Stimulated activated CD8-positive, alpha-beta memory T cell treated with anti-CD3 and anti-CD28 coated beads, Interleukin-7, amount 100 ng/mL, for 48 hours (primary cell): ENCODE results near the gene GPRC5D.

Source experiments
- DNase-seq, 2 donors: peaks; one replicate each; pipeline ENCODE4 v3.0.0-alpha.2; 2020; ENCODE audit warnings: low read depth in 1 of 2; ENCODE audit errors: extremely low read depth in 1 of 2

Gene GPRC5D

DNA sequence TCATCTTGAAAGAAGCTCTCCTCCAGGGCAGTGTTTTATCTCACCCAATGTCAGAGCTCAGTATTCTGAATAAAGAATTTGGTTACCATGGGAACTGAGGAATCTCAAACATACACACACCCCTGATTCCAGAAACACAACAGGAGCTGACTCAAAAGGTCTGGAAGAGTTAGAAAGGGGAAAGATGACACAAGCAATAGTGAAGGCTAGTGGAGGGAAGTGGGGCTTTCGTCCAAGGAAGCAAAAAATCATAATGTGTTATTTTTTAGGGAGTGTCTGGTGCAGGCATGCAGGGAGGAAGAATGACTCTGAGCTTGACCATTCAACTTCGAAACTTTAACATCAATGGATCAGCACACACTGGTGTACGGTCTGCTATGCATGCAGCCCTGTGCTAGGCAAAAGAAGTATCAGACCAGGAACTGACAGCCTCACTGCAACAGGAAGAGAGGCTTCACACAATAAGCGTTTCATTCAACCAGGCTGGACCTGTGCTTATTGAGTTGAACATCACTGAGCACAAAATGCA is 27.8 kb upstream of the GPRC5D start:
- DNase-seq: no peak

- DNase-seq: no peak
Measured at GRCh38 chr12:12979126-12979525, 27.2 kb upstream of the GPRC5D start.

- no peak for DNase-seq
Measured at GRCh38 chr12:12977231-12977630, 25.3 kb upstream of the GPRC5D start.

DNA sequence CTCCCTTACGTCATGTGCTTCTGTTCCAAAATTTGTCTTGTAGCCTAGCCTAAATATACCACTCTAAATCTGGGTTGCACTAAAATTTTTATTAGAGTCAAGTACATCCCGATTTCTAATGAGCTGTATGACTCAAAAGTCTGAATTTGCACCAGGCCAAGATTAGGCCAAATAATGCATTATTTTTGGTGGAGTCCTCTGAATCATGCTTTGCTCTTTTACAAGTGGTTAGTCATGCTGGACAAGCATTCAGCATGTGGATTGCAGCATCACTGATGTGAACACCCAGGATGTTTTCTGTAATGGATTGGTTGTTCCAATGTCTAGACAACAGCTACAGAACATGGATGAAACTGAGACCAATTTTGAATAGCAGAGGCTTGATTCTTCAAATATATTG is 24.4 kb upstream of the GPRC5D start:
- no peak for DNase-seq

GRCh38 chr12:12975322-12976077 is 23.5 kb upstream of the GPRC5D start:
- DNase-seq: no peak

GRCh38 chr12:12974211-12974610 is 22.2 kb upstream of the GPRC5D start:
- DNase-seq: no peak

DNA sequence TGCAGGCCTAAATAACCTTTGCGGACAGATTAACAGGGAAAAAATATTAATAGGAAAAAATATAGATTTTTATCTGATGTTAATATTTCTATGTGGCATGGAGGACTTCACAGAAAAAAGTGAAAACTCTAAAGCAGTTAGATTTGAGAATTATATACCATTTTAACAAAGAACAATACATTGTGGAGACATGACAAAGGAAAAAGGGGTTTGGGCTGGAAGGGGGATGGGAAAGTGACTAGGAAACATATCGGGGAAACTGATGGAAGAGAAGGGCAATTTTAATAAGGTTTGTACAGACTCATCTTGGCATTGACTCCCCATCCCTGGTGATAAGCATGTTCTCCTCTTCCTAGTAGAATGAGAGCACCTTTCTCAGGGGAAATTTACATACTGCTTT is 21.0 kb upstream of the GPRC5D start:
- no peak for DNase-seq

DNA sequence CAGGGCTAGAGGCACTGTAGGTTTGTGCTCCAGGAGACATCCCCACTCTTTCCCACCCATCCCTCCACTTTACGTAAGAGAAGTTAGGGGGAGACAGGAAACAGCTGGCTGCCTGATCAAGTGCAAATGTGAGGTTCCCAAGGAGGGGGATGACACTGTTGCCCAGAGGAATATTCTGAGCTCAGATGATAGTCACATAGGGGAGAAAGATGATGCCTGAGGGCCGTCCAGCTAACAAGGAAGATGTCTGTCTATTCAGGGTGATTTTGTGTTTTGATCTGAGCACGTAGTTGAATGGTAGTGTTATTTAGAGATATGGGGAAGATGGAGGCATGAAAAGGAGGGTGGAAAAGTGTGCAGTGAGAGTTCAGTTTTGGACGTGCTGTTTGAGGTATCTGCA is 13.9 kb upstream of the GPRC5D start:
- no peak for DNase-seq

DNA sequence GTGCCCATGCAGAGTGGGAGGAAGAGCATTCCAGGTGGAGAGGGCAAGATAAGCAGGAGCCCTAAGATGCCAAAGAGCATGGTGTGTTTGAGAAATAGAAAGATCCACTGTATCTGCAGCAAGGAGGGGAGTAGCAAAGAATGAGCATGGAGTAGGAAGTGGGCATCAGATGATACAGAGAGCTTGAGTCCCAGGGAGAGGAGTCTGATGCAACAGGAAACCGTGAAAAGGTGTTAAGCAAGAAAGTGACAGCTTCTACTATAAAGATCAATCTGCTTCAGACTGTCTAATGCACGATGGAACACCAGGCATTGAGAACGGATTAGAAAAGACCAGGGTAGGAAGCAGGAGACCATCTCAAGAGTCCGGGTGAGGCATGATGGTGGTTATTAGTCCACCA is 12.3 kb upstream of the GPRC5D start:
- DNase-seq: no peak

- no peak for DNase-seq
Measured at GRCh38 chr12:12960639-12961209, 8.8 kb upstream of the GPRC5D start.

DNA sequence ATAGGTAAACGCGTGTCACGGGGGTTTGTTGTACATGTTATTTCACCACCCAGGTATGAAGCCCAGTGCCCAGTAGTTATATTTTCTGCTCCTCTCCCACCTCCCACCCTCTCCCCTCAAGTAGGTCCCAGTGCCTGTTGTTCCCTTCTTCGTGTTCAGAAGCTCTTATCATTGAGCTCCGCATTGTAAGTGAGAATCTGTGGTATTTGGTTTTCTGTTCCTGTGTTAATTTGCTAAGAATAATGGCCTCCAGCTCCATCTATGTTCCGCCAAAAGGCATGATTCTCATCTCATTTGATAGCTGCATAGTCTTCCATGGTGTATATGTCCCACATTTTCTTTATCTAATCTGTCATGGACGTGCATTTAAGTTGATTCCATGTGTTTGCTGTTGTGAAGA is 6.9 kb upstream of the GPRC5D start:
- DNase-seq: no peak

DNA sequence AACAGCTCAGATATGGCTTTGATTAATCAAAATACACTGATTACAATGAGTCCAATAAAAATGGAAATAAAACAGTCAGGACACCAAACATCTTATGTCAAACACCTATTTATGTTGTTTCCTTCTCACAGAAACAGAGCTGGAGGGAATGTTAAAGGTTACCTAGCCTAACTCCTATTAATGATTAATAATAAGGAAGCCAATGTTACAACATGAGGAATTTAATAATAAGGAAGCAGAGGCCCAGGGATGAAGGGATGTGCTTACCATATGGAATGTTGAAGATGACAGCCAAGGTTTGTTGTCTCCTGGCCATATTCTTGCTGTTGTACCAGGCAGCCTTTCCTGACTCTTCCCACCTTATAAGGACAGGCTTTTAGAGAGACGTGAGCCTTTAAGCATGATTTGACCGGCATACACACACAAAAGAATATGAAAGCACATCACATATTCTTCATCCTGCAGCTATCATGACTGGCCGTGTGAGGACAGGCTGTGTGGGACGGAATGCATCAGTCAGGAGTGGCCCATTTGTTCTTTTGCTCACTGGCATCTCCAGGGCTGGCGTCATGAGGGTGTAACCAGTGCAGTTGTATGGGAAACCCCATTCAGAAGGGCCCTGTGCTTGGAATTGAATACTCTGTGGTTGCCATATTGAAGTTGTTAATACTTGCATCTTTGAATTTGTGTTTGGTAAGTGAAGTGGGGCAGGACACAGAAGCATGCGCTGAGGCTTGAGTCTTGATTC is 3.1 kb upstream of the GPRC5D start:
- no peak for DNase-seq

GRCh38 chr12:12954356-12954755 is 2.4 kb upstream of the GPRC5D start:
- no peak for DNase-seq

DNA sequence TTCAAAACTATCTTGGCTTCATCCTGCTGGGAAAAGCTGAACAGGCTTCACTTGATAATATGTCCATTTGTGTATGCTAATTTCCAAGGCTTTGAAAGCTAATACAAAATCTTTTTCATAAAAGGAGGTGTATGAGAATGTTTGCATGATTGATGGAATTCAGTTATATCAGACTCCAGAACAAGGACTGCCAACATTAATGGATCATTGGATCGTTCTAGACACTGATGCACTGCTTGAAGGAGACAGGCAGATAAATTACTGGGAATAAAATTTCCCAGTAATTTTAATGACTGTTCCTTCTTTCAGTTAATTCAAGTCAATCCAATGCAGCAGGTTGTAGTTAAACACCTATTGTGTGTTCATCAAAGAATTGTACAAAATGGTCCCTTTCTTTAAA is 466 bp downstream of the GPRC5D start:
- DNase-seq: no peak

DNA sequence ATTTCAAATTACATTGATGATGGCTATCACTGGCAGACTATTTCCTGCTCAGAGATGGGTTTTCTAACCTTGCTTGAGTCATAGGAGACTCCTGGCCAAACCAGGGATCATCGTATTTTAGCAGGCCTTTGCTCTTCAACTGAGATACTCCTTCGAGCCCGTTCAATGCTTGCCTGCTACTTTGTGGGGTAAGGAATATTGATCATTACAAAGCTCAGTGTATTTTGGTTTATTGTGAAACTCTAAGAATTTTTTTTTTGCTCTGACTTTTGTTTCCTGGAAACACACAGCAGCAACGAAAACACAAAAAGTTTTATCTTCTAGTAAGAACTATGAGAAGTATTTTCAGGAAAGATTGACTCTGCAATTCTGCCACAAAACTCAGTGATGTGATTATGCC is 4.1 kb downstream of the GPRC5D start:
- DNase-seq: no peak

- DNase-seq: no peak
Measured at GRCh38 chr12:12946686-12947355, 5.1 kb downstream of the GPRC5D start.

DNA sequence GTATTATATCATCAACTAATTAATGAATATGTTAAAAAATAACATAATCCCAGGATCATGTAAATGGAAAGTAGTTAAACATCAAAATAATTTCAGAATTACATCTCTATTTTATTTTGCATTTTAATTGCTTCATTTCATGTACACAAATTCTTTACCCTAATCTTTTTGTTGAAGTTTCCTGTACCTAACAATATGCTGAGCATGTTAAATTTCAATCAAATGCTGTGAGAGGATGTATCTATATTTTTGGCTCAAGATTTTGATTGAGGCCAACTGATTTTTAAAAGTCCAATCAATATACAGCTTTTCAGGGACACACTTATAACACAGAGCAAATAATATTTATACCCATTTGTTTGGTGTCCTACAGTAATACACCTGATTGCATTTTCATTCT is 6.4 kb downstream of the GPRC5D start:
- no peak for DNase-seq

DNA sequence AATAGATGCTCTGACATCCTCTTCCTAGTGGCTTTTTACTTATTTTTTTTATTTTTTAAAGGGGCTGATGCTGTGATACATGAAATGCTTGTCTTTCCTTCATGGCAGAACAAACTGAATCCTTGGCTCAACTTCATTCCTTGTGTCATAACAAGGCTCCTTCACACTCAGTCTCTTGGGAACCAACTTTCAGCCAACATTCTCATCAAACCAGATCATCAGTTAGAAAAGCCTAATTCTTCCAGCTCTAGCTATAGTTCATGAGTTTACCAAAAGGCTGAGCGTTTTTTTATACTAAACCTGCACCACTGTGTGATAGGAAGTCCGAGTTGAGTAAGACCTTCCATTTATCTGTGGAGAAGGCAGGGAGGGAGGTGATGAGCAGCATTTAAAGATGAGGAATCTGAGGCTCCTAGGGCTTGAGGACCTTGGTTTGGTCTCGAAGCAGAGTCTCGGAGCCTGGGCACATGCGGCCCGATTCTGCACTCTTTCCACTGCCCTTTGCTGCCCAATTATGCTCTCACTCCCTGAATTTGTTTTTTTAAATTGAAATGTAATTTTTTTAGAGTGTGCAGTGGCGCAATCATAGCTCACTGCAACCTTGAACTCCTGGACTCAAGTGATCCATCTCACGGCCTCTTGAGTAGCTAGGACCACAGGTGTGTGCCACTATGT is 8.2 kb downstream of the GPRC5D start:
- no peak for DNase-seq

DNA sequence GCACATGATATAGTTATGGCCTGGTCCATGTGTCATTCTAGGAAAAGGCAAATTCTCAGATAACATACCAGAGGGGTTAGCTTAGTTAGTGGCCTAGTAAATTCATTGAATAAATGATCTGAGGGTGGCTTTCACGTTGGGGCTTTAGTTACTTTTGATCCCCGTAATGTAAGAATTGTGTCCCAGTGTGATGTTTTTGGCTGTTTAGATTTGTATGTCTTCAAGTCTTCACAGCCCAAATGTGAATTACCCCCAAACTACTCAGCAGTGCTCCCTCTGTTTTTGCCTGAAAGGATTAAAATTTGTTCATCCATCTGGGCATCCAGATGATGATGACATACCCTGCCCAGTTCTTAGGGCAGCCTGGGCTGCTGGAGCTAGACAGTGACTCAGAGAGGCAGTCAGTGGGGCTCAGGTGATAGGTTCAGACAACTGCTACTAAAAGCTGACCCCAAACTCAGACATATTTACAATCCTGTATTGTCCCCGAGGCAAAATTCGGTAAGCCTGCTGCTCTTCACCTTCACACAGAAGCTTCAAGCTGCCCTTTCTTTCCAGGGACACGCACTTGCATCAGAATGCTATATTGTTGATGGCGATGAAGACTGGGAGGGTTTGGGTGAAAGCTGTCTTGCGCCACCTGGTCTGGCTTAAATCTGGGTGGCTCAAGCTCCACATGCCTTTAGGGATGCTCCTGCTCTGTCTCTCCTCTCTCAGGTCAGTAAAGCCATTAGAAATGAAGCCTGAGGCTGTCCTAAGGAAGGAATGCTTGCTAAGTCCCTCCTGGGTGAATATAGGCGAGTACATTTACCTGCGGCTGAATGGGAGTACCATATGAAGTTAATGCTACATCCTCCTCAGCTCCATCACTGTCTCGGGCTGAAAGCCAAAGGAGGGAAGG is 10.3 kb downstream of the GPRC5D start:
- no peak for DNase-seq

- DNase-seq: no peak
Measured at GRCh38 chr12:12939888-12940287, 12.1 kb downstream of the GPRC5D start.
